AG08395 (cell line): ENCODE results near the gene ZCCHC9.
A peak's percentile ranks its signal among the peaks of the same experiment; 100 is the strongest.
"Not testable (repeated sequence)": the region's sequence is repeated elsewhere in the genome, so short reads cannot be mapped to it uniquely, and the experiment has no call there.

Experiments
- DNase-seq: peaks from one replicate; pipeline ENCODE4 v3.0.0; 2012; ENCODE audit warnings: mixed read lengths, low spot score

ZCCHC9 gene, protein sequence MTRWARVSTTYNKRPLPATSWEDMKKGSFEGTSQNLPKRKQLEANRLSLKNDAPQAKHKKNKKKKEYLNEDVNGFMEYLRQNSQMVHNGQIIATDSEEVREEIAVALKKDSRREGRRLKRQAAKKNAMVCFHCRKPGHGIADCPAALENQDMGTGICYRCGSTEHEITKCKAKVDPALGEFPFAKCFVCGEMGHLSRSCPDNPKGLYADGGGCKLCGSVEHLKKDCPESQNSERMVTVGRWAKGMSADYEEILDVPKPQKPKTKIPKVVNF

DNA sequence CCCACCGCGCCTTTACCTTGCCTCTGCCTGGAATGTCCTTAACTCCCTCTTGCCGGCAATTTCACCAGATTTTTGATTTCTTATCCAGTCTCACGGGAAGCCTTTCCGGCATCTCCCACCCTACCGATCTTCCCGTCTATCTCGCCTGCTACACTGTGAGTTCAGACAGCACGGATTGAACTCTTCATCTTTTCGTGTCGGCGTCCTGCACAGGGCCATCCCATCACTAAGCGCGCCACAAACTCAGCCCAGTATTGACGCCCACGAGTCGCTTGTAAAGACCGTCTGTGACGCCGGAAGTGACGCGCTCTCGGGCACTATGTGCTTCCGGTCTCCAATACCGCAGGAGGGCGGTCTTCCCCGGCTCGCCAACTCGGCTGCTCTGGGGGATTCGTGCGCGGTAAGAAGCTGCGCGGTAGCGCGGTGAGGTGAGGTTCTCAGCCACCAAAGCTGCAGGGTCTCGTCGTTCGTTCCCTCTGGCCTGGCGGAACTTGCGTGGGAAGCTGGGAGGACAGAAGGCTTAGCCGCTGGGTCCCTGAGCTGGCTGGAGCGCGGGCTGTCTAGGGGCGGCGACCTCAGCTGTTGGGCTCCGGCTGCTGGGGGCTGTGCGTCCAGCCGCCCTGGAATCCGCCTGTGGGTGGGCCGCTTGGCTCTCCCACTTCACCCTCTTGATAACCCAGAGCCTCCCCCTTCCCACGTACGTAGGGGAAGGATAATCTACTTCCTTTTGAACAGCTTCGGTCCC is at the start of gene ZCCHC9:
Gene ZCCHC9, plus strand, starts transcription at position 317 of the 745 bp plus-strand sequence. CDS start 3,171 bp downstream, outside the sequence.
- peak; percentile 91 for DNase-seq

DNA sequence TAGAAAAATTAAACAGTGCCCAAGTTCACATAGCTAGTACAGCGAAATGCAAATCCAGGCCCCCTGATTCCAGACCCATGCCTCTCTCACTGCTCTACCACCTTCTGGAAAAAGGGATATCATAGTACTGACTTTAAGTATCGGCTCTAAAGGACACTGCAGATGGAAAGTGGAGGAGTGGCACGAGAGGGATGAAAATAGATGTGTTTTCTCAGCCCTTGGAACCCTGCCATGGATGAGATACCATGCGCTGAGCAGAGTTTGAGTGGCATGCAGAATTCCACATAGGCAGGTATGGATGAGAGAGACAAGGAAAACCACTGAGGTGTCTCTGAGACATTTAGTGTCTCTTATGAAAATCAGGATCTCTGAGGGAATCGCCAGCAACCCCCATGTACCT is 49.5 kb upstream of the ZCCHC9 start:
- DNase-seq = no peak

DNA sequence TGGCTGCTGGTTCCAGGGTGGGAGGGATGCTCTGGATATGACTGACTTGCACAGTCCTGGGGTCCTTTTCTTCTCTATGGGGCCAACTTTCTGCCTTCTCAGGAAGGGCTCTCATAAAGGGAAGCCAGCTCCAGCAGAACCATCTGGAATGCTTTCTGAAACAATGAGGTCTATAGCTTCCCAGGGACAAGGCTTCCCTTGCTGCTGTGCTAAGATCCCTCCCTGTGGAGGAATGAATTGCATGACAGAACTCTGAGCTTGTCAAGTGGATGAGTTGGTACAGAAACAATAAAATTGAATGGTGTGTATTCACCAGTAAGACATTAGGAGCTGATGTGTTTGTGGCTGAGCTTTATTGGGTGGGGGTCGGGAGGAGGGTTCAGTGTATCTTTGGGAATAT is 48.5 kb upstream of the ZCCHC9 start:
- no peak for DNase-seq

DNA sequence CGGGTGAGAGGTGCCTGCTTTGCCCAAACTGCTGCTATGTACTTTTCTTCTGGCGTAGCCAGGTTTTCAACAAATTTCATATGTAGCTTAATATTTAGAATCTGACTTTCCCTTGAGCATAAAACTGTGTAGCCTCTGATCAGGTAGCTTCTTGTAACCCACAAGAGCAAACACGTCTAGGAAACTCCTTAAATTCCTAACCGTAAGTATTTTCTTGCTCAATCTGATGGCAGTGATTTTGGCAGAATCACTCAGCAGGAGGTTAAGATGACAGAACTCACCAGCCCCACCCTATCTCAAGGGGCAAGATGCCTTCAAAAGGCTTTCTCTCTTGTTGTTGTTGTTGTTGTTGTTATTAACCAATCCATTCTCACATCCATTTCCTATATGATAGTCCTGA is 47.5 kb upstream of the ZCCHC9 start:
- DNase-seq = no peak

DNA sequence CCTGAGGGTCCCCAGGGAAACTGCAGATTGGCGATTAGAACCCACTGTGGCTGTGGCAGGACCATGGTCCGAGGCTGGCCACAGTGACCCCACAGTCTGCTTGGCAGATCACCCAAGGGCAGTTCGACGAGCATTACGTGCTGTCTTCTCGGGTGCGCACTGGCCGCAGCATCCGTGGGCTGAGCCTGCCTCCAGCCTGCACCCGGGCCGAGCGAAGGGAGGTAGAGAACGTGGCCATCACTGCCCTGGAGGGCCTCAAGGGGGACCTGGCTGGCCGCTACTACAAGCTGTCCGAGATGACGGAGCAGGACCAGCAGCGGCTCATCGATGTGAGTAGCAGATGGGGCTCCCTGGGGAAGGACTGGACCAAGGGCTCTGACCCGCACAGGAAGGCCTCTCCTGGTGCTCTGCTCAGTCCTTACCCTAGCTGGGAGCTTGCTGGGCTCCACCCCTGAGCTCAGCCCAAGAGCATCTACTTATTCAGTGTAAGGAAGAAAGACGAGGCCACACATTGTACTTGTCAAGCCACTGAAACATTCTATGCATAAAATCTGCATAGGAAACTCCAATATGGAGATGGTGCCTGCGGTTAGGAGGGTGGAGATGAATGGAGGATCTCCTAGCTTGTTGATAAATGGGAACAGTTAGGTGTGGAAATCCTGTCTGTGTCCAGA is 46.4 kb upstream of the ZCCHC9 start:
- DNase-seq = no peak

DNA sequence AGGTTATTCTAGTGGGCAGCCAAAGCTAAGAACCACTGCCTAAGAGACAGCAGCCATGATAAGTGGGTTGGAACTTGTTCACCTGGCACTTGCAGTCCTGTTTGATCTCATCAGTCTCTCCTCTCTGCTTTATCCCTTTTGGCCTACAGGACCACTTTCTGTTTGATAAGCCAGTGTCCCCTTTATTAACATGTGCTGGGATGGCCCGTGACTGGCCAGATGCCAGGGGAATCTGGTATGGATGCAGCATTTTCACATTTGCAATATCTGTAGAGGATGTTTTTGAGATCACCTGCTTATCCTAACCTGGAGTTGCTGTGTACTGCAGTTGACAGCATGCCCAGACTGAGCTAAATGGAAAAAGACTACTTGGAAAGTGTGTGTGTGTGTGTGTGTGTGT is 44.6 kb upstream of the ZCCHC9 start:
- DNase-seq = no peak

DNA sequence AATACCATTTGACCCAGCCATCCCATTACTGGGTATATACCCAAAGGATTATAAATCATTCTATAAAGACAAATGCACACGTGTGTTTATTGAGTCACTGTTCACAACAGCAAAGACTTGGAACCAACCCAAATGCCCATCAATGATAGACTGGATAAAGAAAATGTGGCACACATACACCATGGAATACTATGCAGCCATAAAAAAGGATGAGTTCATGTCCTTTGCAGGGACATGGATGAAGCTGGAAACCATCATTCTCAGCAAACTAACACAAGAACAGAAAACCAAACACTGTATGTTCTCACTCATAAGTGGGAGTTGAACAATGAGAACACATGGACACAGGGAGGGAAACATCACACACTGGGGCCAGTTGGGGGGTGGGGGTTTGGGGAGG is 38.6 kb upstream of the ZCCHC9 start:
- DNase-seq = not testable (repeated sequence)

DNA sequence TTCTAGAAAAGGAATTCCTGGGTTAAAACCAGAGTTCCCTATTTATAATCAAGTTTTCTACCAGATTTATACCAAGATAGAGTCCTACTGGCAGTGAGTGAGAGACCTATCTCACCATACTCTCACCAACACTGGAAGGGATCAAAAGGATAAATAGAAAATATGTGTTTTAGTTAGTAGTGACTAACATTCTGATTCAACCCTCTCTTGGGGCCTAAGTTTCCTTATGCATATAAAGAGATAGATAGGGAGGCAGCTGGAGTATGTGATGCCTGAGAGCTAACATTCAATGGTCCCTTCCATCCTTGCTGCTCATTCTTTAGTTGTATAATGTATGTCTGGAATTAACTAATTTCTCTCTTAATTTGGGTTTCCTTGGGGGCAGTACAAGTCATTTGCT is 36.3 kb upstream of the ZCCHC9 start:
- peak; percentile 17 for DNase-seq

DNA sequence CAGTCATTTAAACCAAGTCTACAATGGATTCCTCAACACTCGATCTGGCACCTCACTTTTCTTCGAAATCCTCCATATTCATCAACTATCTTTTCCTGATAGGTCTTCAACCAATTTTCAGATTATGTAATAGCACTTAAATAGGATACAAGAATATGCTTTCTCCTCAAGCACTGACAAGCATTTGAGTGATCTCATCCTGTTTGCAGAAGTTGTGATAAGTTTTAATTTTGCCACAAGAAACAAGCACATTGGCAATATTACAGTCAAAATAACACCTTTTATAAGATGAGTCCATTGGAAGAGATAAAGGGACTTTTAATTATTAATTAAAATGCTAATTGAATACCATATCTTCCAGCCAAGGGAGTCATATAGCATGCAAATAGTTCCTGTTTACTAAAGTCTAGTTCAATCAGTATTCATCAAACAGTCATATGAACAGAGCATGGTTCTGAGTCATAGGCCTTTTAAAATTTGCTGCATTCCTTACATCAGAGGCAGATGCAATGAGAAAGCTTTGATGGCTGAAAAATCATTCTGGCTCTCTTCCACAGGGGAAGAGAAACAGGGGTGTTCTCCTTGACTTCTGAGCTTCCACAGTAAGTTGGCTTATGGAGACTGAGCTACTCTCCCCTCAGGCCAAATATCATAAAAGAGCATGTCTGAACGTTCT is 32.7 kb upstream of the ZCCHC9 start:
- DNase-seq = peak; percentile 77

DNA sequence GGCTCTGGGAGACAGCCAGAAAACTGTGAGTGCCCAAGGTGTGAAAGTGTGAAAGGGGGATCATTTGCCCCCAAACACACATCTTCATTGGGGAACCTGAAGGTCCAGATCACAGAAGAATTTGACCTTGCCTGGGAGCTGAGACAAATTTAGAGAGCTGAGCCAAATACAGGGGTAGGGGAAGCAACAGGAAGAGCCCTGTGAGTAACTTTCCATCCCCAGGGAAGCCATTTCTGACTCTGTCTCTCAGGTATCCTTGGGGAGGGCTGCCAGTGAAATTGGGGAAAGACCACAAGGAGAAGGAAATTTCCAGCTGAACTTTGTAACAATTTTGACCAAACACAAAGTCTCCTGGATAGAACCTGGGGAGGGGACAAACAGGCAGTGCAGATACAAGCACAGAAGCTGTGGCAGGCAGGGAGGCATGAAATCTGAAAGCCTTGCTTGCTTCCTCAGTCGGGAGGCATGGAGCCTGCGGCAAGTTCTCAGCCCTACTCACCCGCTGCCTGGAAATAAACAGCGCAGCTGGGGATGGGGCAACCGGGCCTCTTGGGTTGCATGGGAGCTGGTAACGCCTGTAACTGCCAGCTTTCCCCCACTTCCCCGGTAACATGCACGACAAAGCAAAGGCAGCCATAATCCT is 31.5 kb upstream of the ZCCHC9 start:
- no peak for DNase-seq

DNA sequence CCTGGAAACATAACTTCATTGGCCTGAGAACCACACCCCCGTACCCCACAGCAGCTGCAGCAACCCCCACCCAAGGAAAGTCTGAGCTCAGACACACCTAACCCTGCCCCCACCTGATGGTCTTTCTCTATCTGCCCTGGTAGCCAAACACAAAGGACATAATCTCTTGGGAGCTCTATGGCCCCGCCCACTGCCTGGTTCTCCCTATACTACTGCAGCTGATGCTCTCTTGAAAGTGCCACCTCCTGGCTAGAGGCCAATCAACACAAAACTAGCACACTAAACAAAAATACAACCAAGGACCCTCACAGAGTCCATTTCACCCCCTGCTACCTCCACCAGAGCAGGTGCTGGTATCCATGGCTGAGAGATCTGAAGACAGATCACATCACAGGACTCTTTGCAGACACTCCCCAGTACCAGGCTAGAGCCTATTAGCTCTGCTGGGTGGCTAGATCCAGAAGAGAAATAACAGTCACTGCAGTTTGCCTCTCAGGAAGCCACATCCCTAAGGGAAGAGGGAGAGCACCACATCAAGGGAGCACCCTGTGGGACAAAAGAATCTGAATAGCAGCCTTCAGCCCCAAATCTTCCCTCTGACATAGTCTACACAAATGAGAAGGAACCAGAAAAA is 30.9 kb upstream of the ZCCHC9 start:
- DNase-seq = not testable (repeated sequence)

DNA sequence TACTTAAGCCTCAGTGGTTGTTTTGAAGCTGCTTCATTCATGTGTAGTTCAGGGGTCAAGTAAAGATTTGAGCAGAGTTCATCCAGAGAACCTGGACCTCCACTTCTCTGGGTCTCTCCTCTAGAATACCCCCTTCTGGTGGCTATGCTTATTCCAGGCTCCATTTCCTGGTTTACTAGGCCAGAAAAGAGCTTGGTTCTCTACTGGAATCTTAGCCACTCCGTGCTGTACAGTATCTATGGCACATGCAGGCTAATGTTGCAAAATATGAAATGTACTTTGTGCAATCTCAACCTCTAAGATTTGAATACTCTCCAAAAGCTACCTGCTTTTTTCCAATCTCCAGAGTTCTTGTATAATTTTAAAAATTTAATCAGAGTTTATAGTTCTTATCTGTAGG is 17.4 kb upstream of the ZCCHC9 start:
- DNase-seq = no peak

DNA sequence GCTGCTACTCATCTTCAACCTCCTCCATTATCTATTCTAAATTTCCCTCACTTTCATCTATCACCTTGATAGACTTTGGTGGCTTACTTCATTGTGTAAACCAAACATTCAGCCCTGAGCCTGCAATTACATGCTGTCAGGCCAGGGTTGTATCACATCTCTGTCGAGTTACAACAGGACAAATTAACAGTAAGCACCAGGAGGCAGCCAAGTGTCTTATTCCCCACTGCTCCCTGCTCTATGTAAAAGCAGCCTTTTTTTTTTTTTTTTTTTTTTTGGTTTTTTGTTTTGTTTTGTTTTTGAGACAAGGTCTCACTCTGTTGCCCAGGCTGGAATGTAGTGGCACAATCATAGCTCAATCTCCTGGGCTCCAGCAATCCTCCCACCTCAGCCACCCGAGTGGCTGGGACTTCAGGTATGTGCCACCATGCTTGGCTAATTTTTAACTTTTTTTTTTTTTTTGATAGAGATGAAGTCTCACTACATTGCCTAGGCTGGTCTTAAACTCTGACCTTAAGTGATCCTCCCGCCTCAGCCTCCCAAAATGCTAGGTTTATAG is 15.2 kb upstream of the ZCCHC9 start:
- no peak for DNase-seq

DNA sequence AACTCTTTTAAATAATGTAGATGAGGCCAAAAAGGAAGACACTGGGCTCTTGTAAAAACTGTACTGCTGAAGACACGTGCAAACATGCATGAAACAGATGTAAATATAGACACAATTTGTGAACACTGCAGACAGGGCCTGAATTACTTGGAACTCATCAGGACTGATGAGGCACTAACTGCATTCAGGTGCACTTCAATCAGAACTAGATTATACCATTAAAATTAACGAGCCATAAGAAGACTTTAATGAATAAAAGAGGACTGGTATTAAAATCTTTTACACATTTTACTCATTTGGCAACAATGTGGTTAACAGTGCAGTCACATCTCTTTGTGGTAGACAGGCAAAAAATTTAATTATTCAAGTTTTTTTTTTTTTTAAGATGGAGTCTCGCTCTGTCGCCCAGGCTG is 13.4 kb upstream of the ZCCHC9 start:
- no peak for DNase-seq

DNA sequence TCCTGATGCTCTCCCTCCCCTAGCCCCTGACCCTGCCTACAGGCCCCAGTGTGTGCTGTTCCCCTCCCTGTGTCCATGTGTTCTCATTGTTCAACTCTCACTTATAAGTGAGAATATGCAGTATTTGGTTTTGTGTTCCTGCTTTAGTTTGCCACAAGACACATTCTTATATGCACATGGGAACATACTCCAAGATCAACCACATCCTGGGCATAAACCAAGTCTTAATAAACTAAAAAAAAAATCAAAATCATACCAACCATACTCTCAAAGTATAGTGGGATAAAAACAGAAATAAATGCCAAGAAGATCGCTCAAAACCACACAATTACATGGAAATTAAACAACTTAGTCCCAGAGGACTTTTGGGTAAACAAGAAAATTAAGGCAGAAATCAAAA is 11.2 kb upstream of the ZCCHC9 start:
- no peak for DNase-seq

DNA sequence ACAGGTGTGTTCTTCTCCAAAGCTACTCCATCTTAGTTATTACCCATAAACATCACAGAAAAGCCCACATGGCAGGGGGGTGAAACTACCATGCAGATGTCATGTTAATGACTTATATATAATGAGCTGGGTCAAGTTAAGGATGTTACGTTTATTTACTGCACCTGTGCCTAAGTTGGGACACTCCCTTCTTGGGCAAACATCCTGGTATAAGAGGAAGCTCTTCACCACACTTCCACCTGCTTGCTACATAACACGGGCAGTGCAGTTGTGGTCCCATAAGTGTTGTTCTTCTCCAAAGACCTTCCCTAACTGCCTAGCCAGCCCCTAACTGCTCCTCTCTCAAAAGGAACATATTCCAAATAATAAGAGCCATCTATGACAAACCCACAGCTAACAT is 9.3 kb upstream of the ZCCHC9 start:
- no peak for DNase-seq

DNA sequence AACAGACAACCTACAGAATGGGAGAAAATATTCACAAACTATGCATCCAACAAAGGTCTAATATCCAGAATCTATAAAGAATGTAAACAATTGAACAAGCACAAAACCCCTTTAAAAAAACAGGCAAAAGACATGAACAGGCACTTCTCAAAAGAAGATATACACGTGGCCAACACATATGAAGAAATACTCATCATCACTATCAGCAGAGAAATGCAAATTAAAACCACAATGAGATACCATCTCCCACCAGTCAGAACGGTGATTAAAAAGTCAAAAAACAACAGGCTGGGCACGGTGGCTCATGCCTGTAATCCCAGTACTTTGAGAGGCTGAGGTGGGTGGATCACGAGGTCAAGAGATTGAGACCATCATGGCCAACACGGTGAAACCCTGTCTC is 7.4 kb upstream of the ZCCHC9 start:
- DNase-seq = not testable (repeated sequence)

DNA sequence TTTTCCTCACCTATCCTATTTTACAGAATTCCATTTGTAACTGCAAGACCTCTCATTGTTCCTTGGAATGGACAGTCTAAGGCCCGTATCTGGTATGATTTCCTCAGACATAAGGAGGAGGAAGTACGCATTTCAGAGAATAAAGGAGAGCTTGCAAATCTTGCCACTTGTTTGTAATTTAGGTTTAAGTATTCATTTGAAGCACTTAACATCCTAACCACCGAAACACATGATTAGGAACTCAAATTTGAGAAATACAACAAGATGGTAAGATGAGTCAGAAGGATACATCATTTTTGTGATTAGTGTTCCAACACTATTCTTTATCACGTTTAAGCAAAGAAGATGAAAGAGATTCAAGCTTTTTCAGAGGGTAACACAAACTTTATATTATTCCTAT is 3.9 kb upstream of the ZCCHC9 start:
- no peak for DNase-seq

DNA sequence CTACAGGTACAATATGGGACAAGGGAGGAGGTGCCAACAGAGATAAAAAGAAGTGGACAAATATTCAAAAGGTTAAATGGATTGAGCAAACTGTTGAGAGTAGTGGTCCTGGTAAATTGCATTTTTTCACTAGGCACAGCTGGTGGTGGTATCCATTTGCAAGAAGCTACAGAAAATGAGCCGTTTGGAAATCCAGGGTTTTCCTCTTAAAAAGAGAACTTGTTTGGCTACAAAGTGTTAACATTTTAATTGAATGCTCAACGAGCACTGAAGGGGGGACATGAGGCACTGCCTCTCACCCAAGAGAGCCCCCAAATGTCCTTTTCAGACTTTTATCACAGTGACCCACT is 491 bp upstream of the ZCCHC9 start:
- DNase-seq = no peak

DNA sequence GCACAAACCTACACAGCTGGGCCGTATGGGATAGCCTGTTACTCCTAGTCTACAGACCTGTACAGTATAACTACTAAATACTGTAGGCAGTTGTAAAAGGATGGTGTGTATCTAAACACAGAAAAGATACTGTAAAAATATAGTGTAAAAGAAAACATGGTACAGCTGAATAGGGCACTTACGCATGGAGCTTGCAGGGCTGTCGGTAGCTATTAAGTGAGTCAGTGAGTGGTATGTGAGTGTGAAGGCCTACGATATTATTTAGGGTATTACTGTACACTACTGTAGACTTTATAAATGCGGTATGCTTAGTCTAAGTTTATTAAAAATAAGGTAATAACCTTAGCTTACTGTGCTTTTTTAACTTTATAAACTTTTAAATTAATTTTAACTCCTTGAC is 1.2 kb downstream of the ZCCHC9 start:
- DNase-seq = no peak

DNA sequence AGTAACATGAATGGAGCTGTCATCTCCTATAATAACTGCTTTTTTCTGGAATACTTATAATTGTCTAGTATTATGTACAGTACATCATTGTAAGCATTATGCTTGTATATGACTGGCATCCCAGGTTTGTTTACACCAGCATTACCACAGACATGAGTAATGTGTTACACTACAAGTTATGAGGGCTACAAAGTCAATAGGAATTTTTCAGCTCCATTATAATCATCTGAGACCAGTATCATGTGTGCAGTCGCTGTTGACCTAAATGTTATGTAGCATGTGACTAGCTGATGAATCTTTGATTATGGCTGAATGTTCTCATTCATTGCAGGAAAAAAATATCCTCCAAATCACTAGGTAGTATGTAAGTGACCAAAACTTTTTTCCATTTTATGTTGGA is 2.2 kb downstream of the ZCCHC9 start:
- peak; percentile 18 for DNase-seq
